GM12891 (cell line): ENCODE data around the gene SNX20.

ENCODE experiments used
- DNase-seq: peaks from one replicate; pipeline ENCODE4 v3.0.0; 2011; ENCODE audit warnings: low spot score; ENCODE audit not compliant: insufficient read length
- FAIRE-seq: peaks from 2 replicates; lab custom pipeline; 2011; peaks lifted over from hg19 to GRCh38; lab: Jason Lieb, UNC
- PAX5 ChIP-seq: IDR thresholded peaks from 2 replicates; pipeline ENCODE4 v1.6.1; 2011; ENCODE audit warnings: low read length, moderate library complexity, mild to moderate bottlenecking; ENCODE audit not compliant: insufficient read depth, severe bottlenecking
- POLR2A ChIP-seq: IDR thresholded peaks from 2 replicates; pipeline ENCODE4 v1.6.1; 2011; ENCODE audit warnings: low read depth, low read length, control low read depth
- POLR2AphosphoS5 ChIP-seq: IDR thresholded peaks from 2 replicates; pipeline ENCODE4 v1.6.1; 2011; ENCODE audit warnings: low read depth, low read length, control low read depth
- POU2F2 ChIP-seq: IDR thresholded peaks from 2 replicates; pipeline ENCODE4 v1.6.1; 2011; ENCODE audit warnings: low read depth, mild to moderate bottlenecking, control low read depth, low read length, moderate library complexity
- SPI1 ChIP-seq: IDR thresholded peaks from 2 replicates; pipeline ENCODE4 v1.6.1; 2011; ENCODE audit warnings: low read depth, low read length, control low read depth
- TAF1 ChIP-seq: IDR thresholded peaks from 2 replicates; pipeline ENCODE4 v1.6.1; 2011; ENCODE audit warnings: low read depth, low read length, control low read depth

The SNX20 gene

DNA sequence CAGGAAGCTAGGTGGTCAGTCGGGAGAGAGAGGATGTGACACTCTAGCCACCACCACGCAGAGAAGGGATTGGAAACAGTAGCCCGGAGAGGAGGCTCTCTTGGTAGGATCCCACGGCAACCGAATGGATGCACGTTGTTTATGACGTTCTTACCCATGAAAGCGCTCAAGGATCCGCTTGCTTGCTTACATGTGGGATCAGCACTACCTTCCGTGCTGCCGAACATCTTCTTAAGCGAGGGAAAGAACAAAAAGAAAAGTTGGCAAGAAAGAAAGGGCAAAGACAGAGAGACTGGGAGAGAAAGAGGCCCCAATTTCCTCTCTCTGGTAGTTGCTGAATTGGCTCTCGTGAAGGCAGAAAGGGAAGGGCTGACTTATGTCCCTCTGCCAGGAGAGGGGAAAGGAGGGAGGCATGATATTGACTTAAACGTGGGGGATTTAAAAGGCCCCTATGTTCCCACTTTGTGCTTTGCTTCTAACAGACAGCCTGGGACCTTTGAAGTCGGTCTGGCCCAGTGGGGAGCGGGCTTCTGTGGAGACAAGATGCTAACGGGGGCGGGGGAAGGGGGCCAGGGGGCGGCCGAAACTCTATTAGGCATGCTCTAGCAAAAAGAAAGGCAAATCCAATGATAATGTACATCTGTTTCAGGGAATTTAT lies 35.4 kb downstream of the SNX20 start:
- DNase-seq (no peak), FAIRE-seq (no peak)
- TF ChIP-seq POLR2A, result no peak
- no peak for TF ChIP-seq TAF1
- TF ChIP-seq SPI1, result no peak
- TF ChIP-seq POLR2AphosphoS5, result no peak
- TF ChIP-seq POU2F2, result no peak
- no peak for TF ChIP-seq PAX5

DNA sequence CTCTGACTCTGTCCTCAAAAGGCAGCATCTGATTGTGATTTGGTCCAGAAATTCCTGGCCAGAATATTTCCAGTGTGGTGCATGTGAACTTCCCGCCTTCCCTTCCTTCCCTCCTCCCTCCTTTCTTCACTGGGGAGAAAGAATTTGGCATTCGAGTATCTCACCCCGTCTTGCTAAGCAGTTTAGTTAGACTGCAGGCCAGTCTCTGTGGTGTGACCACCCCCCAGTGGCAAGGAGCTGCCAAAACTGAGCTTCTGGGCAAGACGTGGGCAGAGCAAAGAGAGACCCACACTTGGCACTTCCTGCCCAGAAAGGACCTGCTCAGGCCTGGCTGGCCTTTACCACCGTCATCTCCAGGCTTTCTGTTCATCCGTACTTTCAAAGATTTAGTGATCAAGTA lies 36.4 kb downstream of the SNX20 start:
- TF ChIP-seq SPI1 (no peak), PAX5 (no peak), TAF1 (no peak), POU2F2 (no peak), POLR2AphosphoS5 (no peak), POLR2A (no peak)
- no peak for DNase-seq
- FAIRE-seq, result no peak

DNA sequence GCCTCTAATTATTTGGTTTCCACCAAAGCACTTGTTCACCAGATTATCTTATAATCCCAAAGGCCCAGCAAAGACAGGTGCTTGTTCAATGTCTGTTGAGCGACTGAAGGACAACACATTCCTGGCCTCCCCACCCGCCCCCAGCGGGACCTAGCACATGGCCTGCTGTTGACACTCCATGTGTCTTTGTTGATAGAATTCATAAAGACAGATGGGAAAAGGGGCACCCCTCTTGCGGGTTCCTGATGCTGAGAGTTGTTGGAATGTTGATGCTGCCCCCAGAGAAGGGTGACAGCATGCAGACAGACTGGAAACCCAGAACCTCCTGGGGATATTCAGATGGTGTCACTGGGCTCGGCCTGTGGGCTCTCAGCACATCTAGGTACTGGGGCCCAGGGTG lies 36.9 kb downstream of the SNX20 start:
- TF ChIP-seq POLR2A, result no peak
- TF ChIP-seq POU2F2, result no peak
- TF ChIP-seq PAX5, result no peak
- no peak for TF ChIP-seq POLR2AphosphoS5
- no peak for TF ChIP-seq TAF1
- no peak for TF ChIP-seq SPI1
- DNase-seq (no peak), FAIRE-seq (no peak)

DNA sequence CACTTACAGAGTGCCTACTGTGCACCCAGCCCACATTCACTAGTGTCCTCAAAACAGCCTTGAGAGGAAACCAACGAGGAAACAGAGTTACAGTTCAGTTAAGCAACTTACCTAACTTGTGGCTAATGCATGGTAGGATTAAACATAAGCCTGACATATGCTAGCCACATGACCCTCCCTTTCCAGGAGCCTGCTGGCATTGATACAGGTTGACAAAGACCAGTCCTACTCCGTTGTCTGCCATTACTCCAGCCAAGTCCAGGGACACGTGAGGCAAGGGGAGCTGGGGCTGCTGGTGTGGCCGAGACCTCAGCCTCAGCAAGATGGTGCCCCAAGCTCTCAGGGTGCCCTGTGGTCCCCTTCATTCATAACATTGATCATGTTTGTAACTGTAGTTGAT lies 37.9 kb downstream of the SNX20 start:
- TF ChIP-seq POLR2A (no peak), SPI1 (no peak), POLR2AphosphoS5 (no peak), POU2F2 (no peak), TAF1 (no peak), PAX5 (no peak)
- no peak for FAIRE-seq
- no peak for DNase-seq

DNA sequence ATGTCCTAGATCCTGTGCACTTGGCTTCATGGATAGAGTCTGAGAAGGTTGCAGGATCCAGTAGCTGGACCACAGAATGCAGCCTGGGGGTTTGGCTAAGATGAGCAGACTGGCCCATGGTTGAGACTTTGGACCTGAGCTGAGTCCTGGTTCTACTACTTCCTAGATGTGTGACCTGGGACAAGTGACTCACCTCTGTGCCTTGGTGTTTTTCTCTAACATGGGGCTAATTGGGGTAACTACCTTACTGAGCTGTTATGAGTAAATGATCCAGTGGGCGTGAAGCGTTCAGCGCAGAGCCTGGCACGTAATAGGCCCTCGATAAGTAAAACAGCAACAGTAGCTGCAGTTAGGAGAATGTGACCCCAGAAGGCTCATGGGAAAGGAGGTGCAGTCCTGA lies 38.8 kb downstream of the SNX20 start:
- FAIRE-seq (no peak), DNase-seq (no peak)
- TF ChIP-seq PAX5 (no peak), SPI1 (no peak), POU2F2 (no peak), POLR2A (no peak), TAF1 (no peak), POLR2AphosphoS5 (no peak)

DNA sequence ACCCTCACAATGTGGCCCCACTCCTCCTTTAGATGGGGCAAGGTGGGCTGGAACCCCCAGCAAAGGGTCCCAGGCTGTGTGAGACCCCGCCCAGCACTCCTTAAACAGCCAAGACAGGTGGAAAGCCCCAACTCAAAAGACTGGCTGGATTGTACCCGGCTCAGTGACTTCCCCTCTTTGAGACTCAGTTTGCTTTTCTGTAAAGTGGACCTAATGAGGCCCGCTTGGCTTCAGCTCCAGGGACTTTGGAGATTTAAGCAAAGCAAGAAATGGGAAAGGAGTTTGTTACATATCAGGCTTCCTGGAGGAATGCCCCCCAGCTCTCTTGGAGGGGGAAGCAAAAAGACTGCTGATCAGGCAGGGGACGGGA lies 39.3 kb downstream of the SNX20 start:
- TF ChIP-seq POLR2A (no peak), POU2F2 (no peak), TAF1 (no peak), SPI1 (no peak), POLR2AphosphoS5 (no peak), PAX5 (no peak)
- FAIRE-seq (no peak), DNase-seq (no peak)

DNA sequence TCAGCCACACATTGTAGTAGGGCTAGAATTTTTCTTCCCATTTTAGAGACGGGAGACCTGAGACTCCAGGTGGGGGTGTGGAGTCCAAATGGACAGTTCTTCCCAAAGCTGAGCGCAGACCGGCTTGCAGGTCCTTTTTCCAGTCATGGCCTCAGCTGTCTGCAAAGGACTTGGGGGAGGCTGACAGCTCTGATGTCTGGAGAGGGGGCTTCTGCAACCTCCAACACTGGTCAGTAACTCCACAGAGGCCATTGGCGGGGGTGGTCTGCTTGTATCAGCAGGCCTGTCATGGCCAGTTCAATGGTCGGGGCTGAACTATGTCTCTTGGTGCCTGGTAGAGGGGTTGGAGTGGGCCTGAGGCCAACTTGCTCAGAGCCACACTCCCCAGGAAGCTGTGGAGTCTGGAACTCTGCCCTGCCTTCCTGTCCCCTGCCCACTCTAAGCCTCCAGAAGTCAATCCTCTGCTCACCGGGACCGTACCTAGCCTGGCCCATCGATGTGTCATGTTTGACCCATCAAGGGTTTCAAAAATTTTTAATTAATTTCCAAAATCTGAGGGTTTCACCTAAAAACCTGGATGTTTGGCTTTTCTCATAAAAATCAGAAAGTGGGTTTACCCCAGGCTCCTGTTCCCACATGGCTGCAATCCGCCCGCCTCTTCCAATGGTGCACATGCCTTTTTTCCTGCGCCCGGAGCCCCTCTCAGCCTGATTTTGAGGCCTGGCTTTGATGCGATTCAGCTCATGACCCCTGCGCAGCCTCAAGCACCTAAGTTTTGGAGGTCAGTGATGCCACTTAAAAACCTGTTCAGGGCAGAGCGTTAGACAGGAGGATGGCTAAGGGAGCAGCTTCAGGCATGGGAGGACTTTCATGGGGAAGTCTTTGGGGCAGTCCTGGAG lies 39.9 kb downstream of the SNX20 start:
- no peak for TF ChIP-seq POLR2AphosphoS5
- no peak for TF ChIP-seq POLR2A
- no peak for TF ChIP-seq POU2F2
- TF ChIP-seq PAX5, result no peak
- no peak for TF ChIP-seq TAF1
- FAIRE-seq (no peak), DNase-seq (no peak)

DNA sequence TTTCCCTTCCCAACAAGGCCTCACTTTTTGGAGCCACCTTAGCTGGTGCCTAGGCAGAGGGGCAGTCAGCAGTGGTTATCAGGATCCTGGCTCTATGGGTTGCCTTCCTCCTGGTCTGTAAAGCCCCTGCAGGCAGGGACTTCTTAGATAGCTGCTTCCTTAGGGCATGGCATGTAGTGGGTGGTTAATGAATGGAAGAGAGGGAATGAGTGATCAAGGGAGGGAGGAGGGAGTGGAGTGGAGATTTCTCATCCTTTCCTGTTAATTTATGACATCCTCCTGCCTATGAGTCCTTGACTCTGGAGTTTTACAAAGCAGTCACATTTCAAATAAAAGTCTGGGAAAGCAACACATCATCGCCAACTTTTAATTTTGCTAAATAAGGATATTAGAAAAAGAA lies 40.7 kb downstream of the SNX20 start:
- TF ChIP-seq POU2F2, result no peak
- DNase-seq, result no peak
- no peak for FAIRE-seq

DNA sequence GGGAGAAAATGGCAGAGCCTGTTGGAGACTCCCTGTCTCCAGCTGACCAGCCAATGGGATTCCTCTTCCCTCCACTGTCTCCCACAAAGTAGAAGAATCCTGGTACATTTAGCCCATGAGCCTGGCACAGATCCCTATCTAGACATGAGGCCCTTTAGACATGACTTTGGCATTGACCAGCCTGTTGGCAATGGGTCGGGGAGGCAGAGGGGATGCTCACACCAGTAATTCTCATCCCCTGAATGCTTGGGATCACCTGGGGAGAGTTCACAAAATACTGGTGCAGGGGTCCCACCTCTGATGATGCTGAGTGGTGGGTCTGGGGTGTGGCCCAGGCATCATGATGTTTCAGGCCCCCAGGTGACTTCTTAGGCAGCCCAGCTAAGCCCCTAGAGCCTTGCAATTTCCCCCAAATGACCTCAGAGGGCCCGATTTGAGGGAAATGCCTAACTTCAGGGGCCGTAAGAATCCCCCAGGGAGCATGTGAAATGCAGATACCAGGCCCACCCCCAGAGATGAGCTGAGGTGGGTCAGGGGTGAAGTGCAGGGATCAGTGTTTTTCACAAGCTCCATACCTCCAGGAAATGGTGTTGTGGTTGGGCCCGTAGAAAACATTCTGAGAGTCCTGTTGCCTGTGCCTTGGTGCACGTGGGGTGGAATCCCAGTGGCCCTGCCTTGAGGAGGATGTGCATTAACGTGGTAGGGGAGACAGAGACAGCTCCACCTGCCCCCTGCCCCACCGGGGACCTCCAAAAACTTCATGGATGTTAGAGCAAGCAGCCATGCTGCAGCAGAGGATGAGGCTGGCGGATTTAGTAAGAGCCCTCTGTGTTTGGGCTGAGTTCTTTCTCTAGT lies 42.1 kb downstream of the SNX20 start:
- TF ChIP-seq POLR2A (no peak), POLR2AphosphoS5 (no peak), POU2F2 (no peak), SPI1 (no peak), TAF1 (no peak), PAX5 (no peak)
- DNase-seq (no peak), FAIRE-seq (no peak)
